Uterus (tissue), 2 donors: Measurements from ENCODE around the gene LINS1.

Experiments used
- CTCF ChIP-seq, 4 experiments: fragments of 200-600 bp in 2 of 4; fragments of 450-650 bp in 2 of 4; sonication (generic) in 2 of 4; IDR thresholded peaks; one replicate each; pipeline ENCODE4 v1.5.1; 2016 to 2019; ENCODE audit warnings: antibody characterized with exemption in 4 of 4, mild to moderate bottlenecking in 2 of 4, moderate library complexity in 1 of 4
- POLR2A ChIP-seq, 2 donors: fragments of 450-650 bp; IDR thresholded peaks; one replicate each; pipeline ENCODE4 v1.6.1; 2016; ENCODE audit warnings: antibody characterized with exemption in 2 of 2, mild to moderate bottlenecking in 1 of 2, moderate library complexity in 1 of 2

GRCh38 chr15:100602823-100603393 is 924 bp upstream of the LINS1 start:
- TF ChIP-seq CTCF (IDR thresholded peaks at IDR 0.05) (no peak), POLR2A (IDR thresholded peaks at IDR 0.05) (no peak)
